Transverse colon (tissue), 3 donors: ENCODE data around the gene KCTD1.

ENCODE experiments used
- CTCF ChIP-seq, 5 experiments: fragments of 200-600 bp in 3 of 5; fragments of 450-650 bp in 2 of 5; sonication (generic) in 3 of 5; IDR thresholded peaks; 1 replicate in 2 of 5; 2 replicates in 3 of 5; pipeline ENCODE4 v1.5.1; 2016 to 2017; ENCODE audit warnings: antibody characterized with exemption in 5 of 5, inconsistent platforms in 3 of 5, mild to moderate bottlenecking in 2 of 5, moderate library complexity in 1 of 5
- POLR2A ChIP-seq: fragments of 450-650 bp; IDR thresholded peaks from one replicate; pipeline ENCODE4 v1.6.1; 2016; ENCODE audit warnings: antibody characterized with exemption, mild to moderate bottlenecking, moderate library complexity

GRCh38 chr18:26436176-26437051 lies 111.9 kb downstream of the KCTD1 start:
- TF ChIP-seq POLR2A (no peak), CTCF (IDR thresholded peaks at IDR 0.05) (no peak)
